Heart left ventricle (tissue), 16 donors: Measurements from ENCODE around the gene EXOC2. TPM values are rescaled to one million over a fixed set of nuclear protein-coding genes. Genes with fewer than 3 reads are reported as not detected.

Experiments used
- ATAC-seq, 4 donors: fragments of 200-7000 bp; cut with Tn5 transposase; one replicate each; pipeline ENCODE4 v1.9.1; 2020 to 2022; ENCODE audit warnings: moderate library complexity in 4 of 4, mild to moderate bottlenecking in 3 of 4, moderate number of reproducible peaks in 1 of 4
- DNase-seq, 5 donors: peaks; one replicate each; pipeline ENCODE4 v3.0.0-alpha.2; 2020
- H3K27ac ChIP-seq, 12 donors: fragments of 200-600 bp; sonication (generic) in 4 of 12; one replicate each; pipeline versions ENCODE4 v1.5.0 to v1.8.0; 2016 to 2022; ENCODE audit warnings: mild to moderate bottlenecking in 2 of 12
- H3K27me3 ChIP-seq, 9 donors: fragments of 200-600 bp; sonication (generic) in 2 of 9; one replicate each; pipeline versions ENCODE4 v1.5.1 to v1.8.0; 2016 to 2022; ENCODE audit warnings: mild to moderate bottlenecking in 3 of 9
- H3K36me3 ChIP-seq, 9 donors: fragments of 200-600 bp; sonication (generic) in 2 of 9; one replicate each; pipeline versions ENCODE4 v1.5.0 to v1.8.0; 2018 to 2022; ENCODE audit warnings: mild to moderate bottlenecking in 2 of 9
- H3K4me1 ChIP-seq, 12 donors: fragments of 200-600 bp; sonication (generic) in 4 of 12; one replicate each; pipeline versions ENCODE4 v1.5.0 to v1.8.0; 2016 to 2022; ENCODE audit warnings: mild to moderate bottlenecking in 3 of 12
- H3K4me3 ChIP-seq, 12 donors: fragments of 200-600 bp; sonication (generic) in 4 of 12; one replicate each; pipeline versions ENCODE4 v1.5.0 to v1.8.0; 2017 to 2022; ENCODE audit warnings: mild to moderate bottlenecking in 9 of 12, moderate library complexity in 4 of 12
- H3K9me3 ChIP-seq, 12 donors: fragments of 200-600 bp; sonication (generic) in 4 of 12; one replicate each; pipeline versions ENCODE4 v1.5.0 to v1.8.0; 2016 to 2022; ENCODE audit warnings: mild to moderate bottlenecking in 1 of 12
- POLR2A ChIP-seq, 2 donors: fragments of 450-650 bp; IDR thresholded peaks; one replicate each; pipeline ENCODE4 v1.6.1; 2017; ENCODE audit warnings: antibody characterized with exemption in 2 of 2, mild to moderate bottlenecking in 2 of 2, moderate library complexity in 2 of 2
- WGBS, 4 donors: extraction: QIAGEN DNeasy Blood & Tissue Kit in 2 of 4; methylation state at CpG; one replicate each; pipeline versions ENCODE4 v1.1.5 to v1.1.7; 2013 to 2018; 5-methylcytosine and 5-hydroxymethylcytosine counted together
- intact Hi-C, 10 donors: fragments of 100-400 bp; cut with DNase I; formaldehyde crosslinking; loops; one replicate each; pipeline versions ENCODE4 v1.11.1 to v1.14.2; 2022
- polyA plus RNA-seq, 2 donors: library from polyadenylated mRNA; stranded (reverse); fragments of 200-250 nt; gene quantifications; one replicate each; pipeline ENCODE4 v1.2.3, GENCODE V29; 2013
- total RNA-seq, 9 donors: library from RNA; depleted of rRNA in 2 of 9; stranded (reverse); fragments of >200 nt in 2 of 9; fragmentation: NEBNext Ultra II Directional in 3 of 9; extraction: Animal tissue kit (Norgen Biotek cat#: 25700) in 3 of 9; gene quantifications; one replicate each; pipeline versions ENCODE4 v1.1.0 to v1.2.4, GENCODE V29; 2016 to 2023
- TF ChIP-seq, protein P1 (sequence below), 12 donors: fragments of 200-600 bp; sonication (generic) in 4 of 12; IDR thresholded peaks; one replicate each; pipeline versions ENCODE4 v1.5.0 to v1.8.0; 2018 to 2022; ENCODE audit warnings: antibody characterized with exemption in 12 of 12, mild to moderate bottlenecking in 5 of 12
- donor health status: ischemic (EF 13 %, LVEDD 7.1; RV severe dilation, severe dysfunction).
- donor health status: healthy with polysubstance abuse.
- donor health status: DM: no; HTN: yes; CAD: no.
- donor health status: DM: no; HTN: no; CAD: no.
- donor health status: ischemic (EF 25% LVEDD 6.9; RV normal size, moderate dysfunction).
- donor health status: ischemic (EF 25% LVEDD 5.7; RV mildly dilated, moderate dysfunction).
- donor health status: healthy.
- donor health status: DM: yes; HTN: yes; CAD: no.
- donor health status: ischemic (EF 35%, LVEDD 5.7; RV mildly dilated, moderate dysfunction).
- donor health status: nonischemic (EF 11% LVEDD 7.7; RV severe dilation, severe dysfunction).
- donor health status: DM: yes; HTN: yes; CAD: no.
- donor health status: PGD.
- donor health status: ischemic (EF 29% LVEDD 5.4; RV normal size, mild dysfunction).
- donor health status: nonischemic (EF 23%, LVEDD 6.1; RV moderate dilation, normal function).

EXOC2 gene
- total and polyA plus RNA-seq, 11 donors: 4.4 to 23.0 (median 12.5) TPM

DNA sequence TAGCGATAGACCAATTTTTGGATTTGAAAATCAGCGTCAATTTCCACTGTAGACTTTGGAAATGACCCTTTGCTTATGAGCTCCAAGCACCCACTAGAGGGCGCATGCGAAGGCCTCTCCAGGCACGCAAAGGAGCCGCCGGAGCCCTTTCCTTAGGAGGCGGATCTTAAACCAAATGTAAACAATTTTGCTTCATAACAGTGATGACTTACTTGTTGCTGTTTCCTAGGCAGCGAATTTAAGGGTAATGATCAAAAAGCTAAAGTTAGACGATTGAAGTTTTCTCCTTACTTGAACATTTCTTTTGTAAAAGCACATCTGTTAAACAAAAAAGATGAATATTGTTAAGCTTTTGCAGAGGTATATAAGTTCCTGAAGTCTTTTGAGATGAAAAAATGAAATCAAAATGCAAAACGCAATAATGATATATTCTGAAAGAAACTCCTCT is 29.2 kb upstream of the EXOC2 start:
- TF ChIP-seq POLR2A (IDR thresholded peaks at IDR 0.05): no peak
- TF ChIP-seq, protein P1, sequence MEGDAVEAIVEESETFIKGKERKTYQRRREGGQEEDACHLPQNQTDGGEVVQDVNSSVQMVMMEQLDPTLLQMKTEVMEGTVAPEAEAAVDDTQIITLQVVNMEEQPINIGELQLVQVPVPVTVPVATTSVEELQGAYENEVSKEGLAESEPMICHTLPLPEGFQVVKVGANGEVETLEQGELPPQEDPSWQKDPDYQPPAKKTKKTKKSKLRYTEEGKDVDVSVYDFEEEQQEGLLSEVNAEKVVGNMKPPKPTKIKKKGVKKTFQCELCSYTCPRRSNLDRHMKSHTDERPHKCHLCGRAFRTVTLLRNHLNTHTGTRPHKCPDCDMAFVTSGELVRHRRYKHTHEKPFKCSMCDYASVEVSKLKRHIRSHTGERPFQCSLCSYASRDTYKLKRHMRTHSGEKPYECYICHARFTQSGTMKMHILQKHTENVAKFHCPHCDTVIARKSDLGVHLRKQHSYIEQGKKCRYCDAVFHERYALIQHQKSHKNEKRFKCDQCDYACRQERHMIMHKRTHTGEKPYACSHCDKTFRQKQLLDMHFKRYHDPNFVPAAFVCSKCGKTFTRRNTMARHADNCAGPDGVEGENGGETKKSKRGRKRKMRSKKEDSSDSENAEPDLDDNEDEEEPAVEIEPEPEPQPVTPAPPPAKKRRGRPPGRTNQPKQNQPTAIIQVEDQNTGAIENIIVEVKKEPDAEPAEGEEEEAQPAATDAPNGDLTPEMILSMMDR (IDR thresholded peaks at IDR 0.05): peak; percentile 79 to 97 (median 92)
- Histone ChIP-seq H3K27me3 (peaks cover 0 to 4% (median 0%) of the 10 kb centered on the region in 9 donors), H3K27ac (no peak overlapping the region), H3K4me3 (no peak overlapping the region), H3K36me3 (no peaks in the 10 kb centered on the region), H3K4me1 (peaks cover 0 to 9% (median 0%) of the 10 kb centered on the region in 12 donors), H3K9me3 (no peaks in the 10 kb centered on the region)
- peak in 3 of 4 donors; percentile 62 to 70 (median 64) for ATAC-seq
- intact Hi-C loops: loop anchor here in 5 of 10 donors (5.0 to 10.0 kb wide), 8 partner anchors 95 to 715 kb away; partner anchors contain the start of gene FOXF2 (in 1 of the 5)
- WGBS, 4 donors: 12 to 19% (median 15%) methylated on average over 11 of the region's 11 CpGs
- DNase-seq: peak; percentile 57 to 83 (median 66)

DNA sequence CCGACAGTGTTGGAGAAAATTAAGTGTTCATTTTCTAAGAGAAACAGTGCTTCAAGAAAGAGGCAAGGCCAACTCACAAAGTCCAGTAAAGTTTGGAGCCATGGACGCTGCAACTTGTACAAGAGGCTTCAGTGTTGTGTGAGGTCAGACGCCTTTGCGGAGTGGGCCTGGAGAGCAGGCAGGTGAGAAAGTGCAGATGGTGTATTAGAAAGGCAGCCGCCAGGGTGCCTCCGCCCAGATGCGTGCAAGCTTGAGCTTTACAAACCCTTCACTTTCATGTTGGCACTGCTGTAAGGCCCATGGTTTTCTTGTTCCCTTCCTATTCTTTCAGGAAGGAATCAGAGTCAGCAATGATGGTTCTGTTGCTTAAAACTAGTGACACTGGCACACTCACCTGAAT is 25.4 kb upstream of the EXOC2 start:
- ATAC-seq (no peak), DNase-seq (no peak)
- Histone ChIP-seq H3K36me3 (no peaks in the 10 kb centered on the region), H3K27ac (no peak overlapping the region), H3K4me1 (peaks cover 0 to 9% (median 0%) of the 10 kb centered on the region in 12 donors), H3K4me3 (no peak overlapping the region), H3K9me3 (no peaks in the 10 kb centered on the region), H3K27me3 (no peaks in the 10 kb centered on the region)
- WGBS, 4 donors: 86 to 92% (median 90%) methylated on average over 7 of the region's 7 CpGs
- intact Hi-C loops: loop anchor here in 1 of 10 donors (5.0 kb wide), 1 partner anchor 426 kb away; the partner anchor contains the start of gene DUSP22
- TF ChIP-seq, protein P1 (IDR thresholded peaks at IDR 0.05): no peak
- no peak for TF ChIP-seq POLR2A (IDR thresholded peaks at IDR 0.05)

DNA sequence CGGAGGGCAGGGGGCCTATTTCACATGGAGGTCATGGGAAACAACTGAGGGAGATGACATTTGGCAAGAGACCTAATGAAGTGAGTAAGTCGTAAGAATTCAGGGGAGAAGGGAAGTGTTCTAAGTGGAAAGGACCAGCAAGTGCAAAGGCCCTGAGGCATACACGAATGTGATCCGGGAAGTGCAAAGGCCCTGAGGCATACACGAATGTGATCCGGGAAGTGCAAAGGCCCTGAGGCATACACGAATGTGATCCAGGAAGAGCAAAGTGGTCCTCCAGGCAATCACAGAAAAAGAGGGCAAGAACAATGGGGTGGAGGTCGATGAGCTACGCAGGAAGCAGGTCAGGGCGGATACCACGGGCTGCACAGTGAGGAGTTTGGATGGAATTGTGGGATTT is 24.2 kb upstream of the EXOC2 start:
- Histone ChIP-seq H3K27ac (no peak overlapping the region), H3K4me1 (peaks cover 0 to 4% (median 0%) of the 10 kb centered on the region in 12 donors), H3K9me3 (no peaks in the 10 kb centered on the region), H3K4me3 (no peak overlapping the region), H3K27me3 (no peaks in the 10 kb centered on the region), H3K36me3 (no peaks in the 10 kb centered on the region)
- DNase-seq (no peak), ATAC-seq (no peak)
- 92 to 95% (median 94%) methylated on average over 11 of the region's 11 CpGs for whole genome bisulfite sequencing, 4 donors
- TF ChIP-seq POLR2A (IDR thresholded peaks at IDR 0.05): no peak
- TF ChIP-seq, protein P1 (IDR thresholded peaks at IDR 0.05): no peak
- intact Hi-C loops: loop anchor here in 1 of 10 donors (5.0 kb wide), 1 partner anchor 425 kb away; the partner anchor contains the start of gene DUSP22

DNA sequence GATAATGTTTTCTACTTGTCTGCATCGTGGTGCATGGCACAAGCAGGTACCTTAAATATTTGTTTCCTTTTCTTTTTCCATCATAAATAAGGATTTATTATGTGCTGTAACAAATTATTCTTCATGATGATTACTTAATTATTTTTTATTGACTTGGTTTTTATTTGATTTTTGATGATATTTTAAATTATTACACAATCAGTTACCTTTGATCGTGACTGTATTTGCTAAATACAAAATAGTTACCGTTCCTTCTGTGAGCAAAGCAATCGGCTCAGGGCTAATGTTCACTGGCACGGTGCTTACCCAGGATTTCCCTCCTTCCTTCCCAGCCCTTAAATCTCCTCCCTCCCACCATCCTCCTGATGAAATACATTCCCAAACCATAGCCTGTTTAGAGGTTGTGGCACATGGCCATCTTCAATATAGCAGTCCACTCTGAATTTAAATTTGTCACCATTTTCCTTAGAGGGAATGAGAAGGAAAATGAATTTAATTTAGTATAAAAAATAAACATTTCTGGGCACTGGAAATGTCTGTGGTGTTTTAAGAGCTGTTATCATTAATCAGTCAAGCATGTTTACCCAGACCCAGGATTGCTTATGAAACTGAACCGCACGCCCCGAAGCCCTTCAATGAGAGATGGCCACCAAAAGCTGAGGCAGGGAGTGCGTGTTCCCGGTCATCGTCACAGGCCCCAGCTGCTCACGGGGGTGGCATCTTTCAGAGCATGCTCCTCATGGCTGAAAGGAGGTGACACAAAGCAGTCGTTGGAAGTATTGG is 23.0 kb upstream of the EXOC2 start:
- intact Hi-C loops: loop anchor here in 1 of 10 donors (5.0 kb wide), 1 partner anchor 424 kb away; the partner anchor contains the start of gene DUSP22
- Histone ChIP-seq H3K36me3 (no peaks in the 10 kb centered on the region), H3K4me1 (peaks cover 0 to 8% (median 0%) of the 10 kb centered on the region in 12 donors), H3K9me3 (no peaks in the 10 kb centered on the region), H3K27me3 (no peaks in the 10 kb centered on the region), H3K27ac (no peak overlapping the region), H3K4me3 (no peak overlapping the region)
- no peak for DNase-seq
- 78 to 80% (median 80%) methylated on average over 13 of the region's 13 CpGs for WGBS, 4 donors
- TF ChIP-seq, protein P1 (IDR thresholded peaks at IDR 0.05): no peak
- no peak for TF ChIP-seq POLR2A (IDR thresholded peaks at IDR 0.05)
- no peak for ATAC-seq
